Smooth muscle cell (in vitro differentiated cells): ENCODE measurements around the gene RNF111. TPM values are rescaled to one million over a fixed set of nuclear protein-coding genes. Genes with fewer than 3 reads are reported as not detected.

Experiments used
- DNase-seq: peaks from one replicate; lab custom pipeline; 2025; ENCODE audit not compliant: unreplicated experiment; lab: John Stamatoyannopoulos, UW
- H2AFZ ChIP-seq: fragments of 200-600 bp; sonication (generic); 2 replicates; pipeline ENCODE4 v1.6.0; 2016; ENCODE audit warnings: antibody characterized with exemption, low read depth, mild to moderate bottlenecking
- H3F3A ChIP-seq: fragments of 200-600 bp; sonication (generic); 2 replicates; pipeline ENCODE4 v1.6.0; 2017; ENCODE audit warnings: antibody characterized with exemption, low read depth
- H3K27ac ChIP-seq: fragments of 200-600 bp; sonication (generic); 2 replicates; pipeline ENCODE4 v1.5.1; 2016; ENCODE audit warnings: low read depth, mild to moderate bottlenecking
- H3K27me3 ChIP-seq: fragments of 200-600 bp; sonication (generic); 2 replicates; pipeline ENCODE4 v1.6.1; 2016; ENCODE audit warnings: low read depth, mild to moderate bottlenecking
- H3K36me3 ChIP-seq: fragments of 200-600 bp; sonication (generic); 2 replicates; pipeline ENCODE4 v1.5.1; 2016; ENCODE audit warnings: low read depth
- H3K4me1 ChIP-seq: fragments of 200-600 bp; sonication (generic); 2 replicates; pipeline ENCODE4 v1.5.1; 2016; ENCODE audit warnings: low read depth
- H3K4me2 ChIP-seq: fragments of 200-600 bp; sonication (generic); 2 replicates; pipeline ENCODE4 v1.6.0; 2016; ENCODE audit warnings: mild to moderate bottlenecking
- H3K4me3 ChIP-seq: fragments of 200-600 bp; sonication (generic); 2 replicates; pipeline ENCODE4 v1.5.1; 2016; ENCODE audit warnings: mild to moderate bottlenecking
- H3K79me2 ChIP-seq: fragments of 200-600 bp; sonication (generic); 2 replicates; pipeline ENCODE4 v1.6.0; 2016; ENCODE audit warnings: low read depth, mild to moderate bottlenecking
- H3K9ac ChIP-seq: fragments of 200-600 bp; sonication (generic); 2 replicates; pipeline ENCODE4 v1.6.0; 2016; ENCODE audit warnings: low read depth
- H3K9me3 ChIP-seq: fragments of 200-600 bp; sonication (generic); replicated peaks from 2 replicates; pipeline ENCODE4 v1.5.1; 2016; ENCODE audit warnings: low read depth
- H4K20me1 ChIP-seq: fragments of 200-600 bp; sonication (generic); 2 replicates; pipeline ENCODE4 v1.6.0; 2016; ENCODE audit warnings: low read depth
- CTCF ChIP-seq: fragments of 200-600 bp; sonication (generic); IDR thresholded peaks from 2 replicates; pipeline ENCODE4 v1.5.1; 2017; ENCODE audit warnings: borderline replicate concordance, mild to moderate bottlenecking, antibody characterized with exemption; ENCODE audit not compliant: insufficient read depth, poor library complexity, severe bottlenecking
- whole genome bisulfite sequencing: methylation state at CpG from one replicate; pipeline ENCODE4 v1.1.7; 2016; ENCODE audit warnings: low lambda C conversion rate; 5-methylcytosine and 5-hydroxymethylcytosine counted together
- polyA plus RNA-seq: library from polyadenylated mRNA; unstranded; fragments of >200 nt; fragmentation: Nextera tagmentation; extraction: Ambion mirVana; gene quantifications from 2 replicates; pipeline ENCODE4 v1.2.1, GENCODE V29; 2016
- total RNA-seq: library from RNA; depleted of rRNA; stranded (reverse); fragments of >200 nt; gene quantifications from 2 replicates; pipeline ENCODE4 v1.2.3, GENCODE V29; 2014

The RNF111 gene
- total and polyA plus RNA-seq, 2 experiments from 2014 or later: 15.3 to 37.8 TPM

- Histone ChIP-seq H3K27ac (peak within 1 kb of the TSS; percentile 70), H3K4me2 (peak within 1 kb of the TSS; percentile 97), H3F3A (peaks cover 5% of the 10 kb centered on the region), H2AFZ (peak within 1 kb of the TSS; percentile 69), H3K36me3 (no peaks in the 10 kb centered on the region), H3K79me2 (peaks cover 10% of the 10 kb centered on the region), H3K9me3 (no peaks in the 10 kb centered on the region), H3K4me1 (no peaks in the 10 kb centered on the region), H4K20me1 (no peaks in the 10 kb centered on the region), H3K4me3 (peak within 1 kb of the TSS; percentile 81), H3K27me3 (no peaks in the 10 kb centered on the region), H3K9ac (peak within 1 kb of the TSS; percentile 76)
- under 1% methylated on average over 52 of the region's 57 CpGs for WGBS
- DNase-seq: peak; percentile 46
- no peak for TF ChIP-seq CTCF
These were observed 117.7 kb downstream of the RNF111 start, which contains the start of gene CCNB2 for GRCh38 chr15:59104912-59105732. TSS of gene CCNB2 (plus strand) at chr15:59105146. CDS start at chr15:59105269, 123 bp downstream.

- no peak for DNase-seq
- Histone ChIP-seq H3K4me3 (peak overlapping the region; percentile 81), H3K27me3 (no peaks in the 10 kb centered on the region), H3F3A (peaks cover 5% of the 10 kb centered on the region), H3K27ac (no peak overlapping the region), H3K9me3 (no peaks in the 10 kb centered on the region), H3K79me2 (peaks cover 10% of the 10 kb centered on the region), H3K36me3 (no peaks in the 10 kb centered on the region), H2AFZ (peak overlapping the region; percentile 52), H3K4me1 (no peaks in the 10 kb centered on the region), H4K20me1 (no peaks in the 10 kb centered on the region), H3K4me2 (peak overlapping the region; percentile 97), H3K9ac (peak overlapping the region; percentile 59)
- no peak for TF ChIP-seq CTCF
- WGBS: 16% methylated on average over 2 of the region's 2 CpGs
These were observed 118.4 kb downstream of the RNF111 start for GRCh38 chr15:59105854-59106253.

- H3K27me3 ChIP-seq: no peaks in the 10 kb centered on the region
- 95% methylated on average over 4 of the region's 4 CpGs for WGBS
- H3K9ac ChIP-seq: no peak overlapping the region
- H3K4me3 ChIP-seq: no peak overlapping the region
- H4K20me1 ChIP-seq: no peaks in the 10 kb centered on the region
- no peak for DNase-seq
- no peaks in the 10 kb centered on the region for H3K9me3 ChIP-seq
- H3K4me1 ChIP-seq: no peaks in the 10 kb centered on the region
- no peak for TF ChIP-seq CTCF
- no peaks in the 10 kb centered on the region for H3K36me3 ChIP-seq
- H3F3A ChIP-seq: no peaks in the 10 kb centered on the region
- H3K4me2 ChIP-seq: no peak overlapping the region
- no peak overlapping the region for H2AFZ ChIP-seq
- no peak overlapping the region for H3K27ac ChIP-seq
- H3K79me2 ChIP-seq: peaks cover 4% of the 10 kb centered on the region
These were observed 123.8 kb downstream of the RNF111 start for GRCh38 chr15:59111251-59111650.
